ENCODE measurements around the gene VPS13D. TPM values are rescaled to one million over a fixed set of nuclear protein-coding genes. Genes with fewer than 3 reads are reported as not detected.

VPS13D gene
- total and polyA plus RNA-seq, 4 donors, result 10.2 to 68.3 (median 12.6) TPM

GRCh38 chr1:12338017-12338416 lies 108.2 kb downstream of the VPS13D start (continued):
- TF ChIP-seq, protein P1, sequence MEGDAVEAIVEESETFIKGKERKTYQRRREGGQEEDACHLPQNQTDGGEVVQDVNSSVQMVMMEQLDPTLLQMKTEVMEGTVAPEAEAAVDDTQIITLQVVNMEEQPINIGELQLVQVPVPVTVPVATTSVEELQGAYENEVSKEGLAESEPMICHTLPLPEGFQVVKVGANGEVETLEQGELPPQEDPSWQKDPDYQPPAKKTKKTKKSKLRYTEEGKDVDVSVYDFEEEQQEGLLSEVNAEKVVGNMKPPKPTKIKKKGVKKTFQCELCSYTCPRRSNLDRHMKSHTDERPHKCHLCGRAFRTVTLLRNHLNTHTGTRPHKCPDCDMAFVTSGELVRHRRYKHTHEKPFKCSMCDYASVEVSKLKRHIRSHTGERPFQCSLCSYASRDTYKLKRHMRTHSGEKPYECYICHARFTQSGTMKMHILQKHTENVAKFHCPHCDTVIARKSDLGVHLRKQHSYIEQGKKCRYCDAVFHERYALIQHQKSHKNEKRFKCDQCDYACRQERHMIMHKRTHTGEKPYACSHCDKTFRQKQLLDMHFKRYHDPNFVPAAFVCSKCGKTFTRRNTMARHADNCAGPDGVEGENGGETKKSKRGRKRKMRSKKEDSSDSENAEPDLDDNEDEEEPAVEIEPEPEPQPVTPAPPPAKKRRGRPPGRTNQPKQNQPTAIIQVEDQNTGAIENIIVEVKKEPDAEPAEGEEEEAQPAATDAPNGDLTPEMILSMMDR (IDR thresholded peaks at IDR 0.05; ENCODE audit: low read depth, low read length, missing input control), result no peak
- TF ChIP-seq, protein P2, sequence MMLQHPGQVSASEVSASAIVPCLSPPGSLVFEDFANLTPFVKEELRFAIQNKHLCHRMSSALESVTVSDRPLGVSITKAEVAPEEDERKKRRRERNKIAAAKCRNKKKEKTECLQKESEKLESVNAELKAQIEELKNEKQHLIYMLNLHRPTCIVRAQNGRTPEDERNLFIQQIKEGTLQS (IDR thresholded peaks at IDR 0.05), result no peak
- TF ChIP-seq TAF1 (conservative IDR thresholded peaks at IDR 0.05) (no peak), YY1 (IDR thresholded peaks at IDR 0.05) (no peak), RAD21 (IDR thresholded peaks at IDR 0.05) (no peak), JUND (IDR thresholded peaks at IDR 0.05) (no peak), HNF4A (conservative IDR thresholded peaks at IDR 0.05) (no peak), FOXA2 (IDR thresholded peaks at IDR 0.05) (no peak), SP1 (IDR thresholded peaks at IDR 0.05) (no peak)

DNA sequence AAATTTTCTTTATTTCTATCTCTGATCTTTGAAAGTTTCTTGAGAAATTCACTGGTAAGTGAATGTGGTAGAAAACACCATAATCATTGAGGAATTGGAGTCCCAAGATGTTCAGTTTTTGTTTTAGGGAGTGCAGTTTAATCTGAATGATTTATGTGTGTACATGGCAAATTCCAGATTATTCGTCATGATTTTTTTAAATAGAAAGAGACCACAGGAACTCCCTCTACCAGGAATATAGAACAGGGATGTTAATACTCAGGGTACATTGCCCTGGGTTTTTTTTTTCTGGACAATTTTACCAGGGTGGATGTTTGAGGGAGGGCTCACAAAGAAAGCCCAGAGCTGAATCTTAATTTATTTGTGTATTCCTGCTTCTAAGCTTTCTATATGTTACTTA lies 109.0 kb downstream of the VPS13D start:
- peaks cover 9 to 37% (median 25%) of the 10 kb centered on the region in 4 donors for H3K36me3 ChIP-seq (ENCODE audit: control insufficient read depth in 4 of 4, insufficient read depth in 3 of 4, low read depth in 1 of 4, low read length in 3 of 4)
- peaks cover 0 to 8% (median 4%) of the 10 kb centered on the region in 4 donors for H3K4me1 ChIP-seq (ENCODE audit: control insufficient read depth in 4 of 4, insufficient read depth in 4 of 4, low read length in 3 of 4)
- no peak overlapping the region for H3K4me3 ChIP-seq (ENCODE audit: low read depth in 1 of 3, low read length in 3 of 3)
- TF ChIP-seq TAF1 (conservative IDR thresholded peaks at IDR 0.05) (no peak), HNF4A (conservative IDR thresholded peaks at IDR 0.05) (no peak), SP1 (IDR thresholded peaks at IDR 0.05) (no peak), RAD21 (IDR thresholded peaks at IDR 0.05) (no peak), FOXA1 (IDR thresholded peaks at IDR 0.05) (no peak)
- TF ChIP-seq, protein P1 (IDR thresholded peaks at IDR 0.05; ENCODE audit: low read depth, low read length, missing input control), result no peak
- TF ChIP-seq, protein P2 (IDR thresholded peaks at IDR 0.05), result no peak
- H3K27ac ChIP-seq (ENCODE audit: low read depth in 1 of 2, low read length in 2 of 2), result no peak overlapping the region
- no peaks in the 10 kb centered on the region for H3K9me3 ChIP-seq (ENCODE audit: control insufficient read depth in 4 of 4, low read length in 3 of 4)
- H3K27me3 ChIP-seq (ENCODE audit: control insufficient read depth in 4 of 4, insufficient read depth in 4 of 4, low read length in 3 of 4), result no peaks in the 10 kb centered on the region
- 92% methylated on average over 1 of the region's 1 CpG for WGBS
- H3K9ac ChIP-seq (ENCODE audit: low read depth in 1 of 2, low read length in 2 of 2), result no peak overlapping the region
- DNase-seq (ENCODE audit: low spot score), result no peak

DNA sequence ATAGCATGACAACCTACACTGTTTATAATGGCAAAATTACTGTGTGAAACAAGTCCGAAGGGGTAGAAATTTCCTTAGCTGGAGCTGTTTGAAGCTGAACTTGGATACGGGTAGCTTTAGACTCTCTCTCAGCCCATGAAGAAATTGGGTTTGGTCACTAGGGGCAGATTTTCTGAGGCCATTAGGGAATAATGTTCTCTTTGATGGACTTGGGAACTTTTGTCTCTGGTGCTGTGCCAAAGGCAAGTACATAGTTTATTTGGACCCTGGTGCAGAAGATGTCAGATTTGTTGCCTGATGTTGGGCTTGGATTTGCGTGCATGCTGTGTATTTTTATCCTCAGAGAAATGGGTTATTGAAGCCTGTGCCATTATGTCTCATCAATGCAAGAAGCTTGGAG lies 109.6 kb downstream of the VPS13D start:
- peaks cover 0 to 8% (median 4%) of the 10 kb centered on the region in 4 donors for H3K4me1 ChIP-seq (ENCODE audit: control insufficient read depth in 4 of 4, insufficient read depth in 4 of 4, low read length in 3 of 4)
- H3K4me3 ChIP-seq (ENCODE audit: low read depth in 1 of 3, low read length in 3 of 3), result no peak overlapping the region
- H3K36me3 ChIP-seq (ENCODE audit: control insufficient read depth in 4 of 4, insufficient read depth in 3 of 4, low read depth in 1 of 4, low read length in 3 of 4), result peaks cover 9 to 32% (median 20%) of the 10 kb centered on the region in 4 donors
- H3K9me3 ChIP-seq (ENCODE audit: control insufficient read depth in 4 of 4, low read length in 3 of 4), result no peaks in the 10 kb centered on the region
- no peak for DNase-seq (ENCODE audit: low spot score)
- H3K9ac ChIP-seq (ENCODE audit: low read depth in 1 of 2, low read length in 2 of 2), result no peak overlapping the region
- H3K27me3 ChIP-seq (ENCODE audit: control insufficient read depth in 4 of 4, insufficient read depth in 4 of 4, low read length in 3 of 4), result no peaks in the 10 kb centered on the region
- TF ChIP-seq HNF4A (conservative IDR thresholded peaks at IDR 0.05) (peak; percentile 51 to 65), RXRA (IDR thresholded peaks at IDR 0.05) (peak in 1 of 2 donors; percentile 31), RAD21 (IDR thresholded peaks at IDR 0.05) (peak; percentile 50 to 71), TAF1 (conservative IDR thresholded peaks at IDR 0.05) (no peak), GABPA (IDR thresholded peaks at IDR 0.05 in 1 of 2, conservative IDR thresholded peaks at IDR 0.05 in 1 of 2) (no peak)
- TF ChIP-seq, protein P1 (IDR thresholded peaks at IDR 0.05; ENCODE audit: low read depth, low read length, missing input control), result peak; percentile 22
- TF ChIP-seq, protein P2 (IDR thresholded peaks at IDR 0.05), result no peak
- TF ChIP-seq, protein P3, sequence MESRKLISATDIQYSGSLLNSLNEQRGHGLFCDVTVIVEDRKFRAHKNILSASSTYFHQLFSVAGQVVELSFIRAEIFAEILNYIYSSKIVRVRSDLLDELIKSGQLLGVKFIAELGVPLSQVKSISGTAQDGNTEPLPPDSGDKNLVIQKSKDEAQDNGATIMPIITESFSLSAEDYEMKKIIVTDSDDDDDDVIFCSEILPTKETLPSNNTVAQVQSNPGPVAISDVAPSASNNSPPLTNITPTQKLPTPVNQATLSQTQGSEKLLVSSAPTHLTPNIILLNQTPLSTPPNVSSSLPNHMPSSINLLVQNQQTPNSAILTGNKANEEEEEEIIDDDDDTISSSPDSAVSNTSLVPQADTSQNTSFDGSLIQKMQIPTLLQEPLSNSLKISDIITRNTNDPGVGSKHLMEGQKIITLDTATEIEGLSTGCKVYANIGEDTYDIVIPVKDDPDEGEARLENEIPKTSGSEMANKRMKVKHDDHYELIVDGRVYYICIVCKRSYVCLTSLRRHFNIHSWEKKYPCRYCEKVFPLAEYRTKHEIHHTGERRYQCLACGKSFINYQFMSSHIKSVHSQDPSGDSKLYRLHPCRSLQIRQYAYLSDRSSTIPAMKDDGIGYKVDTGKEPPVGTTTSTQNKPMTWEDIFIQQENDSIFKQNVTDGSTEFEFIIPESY (IDR thresholded peaks at IDR 0.05), result no peak
- TF ChIP-seq, protein P4, sequence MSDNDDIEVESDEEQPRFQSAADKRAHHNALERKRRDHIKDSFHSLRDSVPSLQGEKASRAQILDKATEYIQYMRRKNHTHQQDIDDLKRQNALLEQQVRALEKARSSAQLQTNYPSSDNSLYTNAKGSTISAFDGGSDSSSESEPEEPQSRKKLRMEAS (IDR thresholded peaks at IDR 0.05), result no peak
- 52% methylated on average over 3 of the region's 3 CpGs for WGBS
- H3K27ac ChIP-seq (ENCODE audit: low read depth in 1 of 2, low read length in 2 of 2), result no peak overlapping the region

All from liver (tissue), 9 donors.